GM06990 (cell line): ENCODE data around the gene SLC43A3.

Source experiments
- DNase-seq: peaks from one replicate; pipeline ENCODE4 v3.0.0-alpha.2; 2011; ENCODE audit not compliant: insufficient read length; ENCODE audit errors: extremely low read depth
- H3K27me3 ChIP-seq: replicated peaks from 2 replicates; pipeline ENCODE4 v1.6.0; 2011; ENCODE audit warnings: low read length; ENCODE audit not compliant: control insufficient read depth, insufficient read depth
- H3K36me3 ChIP-seq: 2 replicates; pipeline ENCODE4 v1.5.1; 2011; ENCODE audit warnings: low read length; ENCODE audit not compliant: control insufficient read depth, insufficient read depth
- H3K4me3 ChIP-seq: replicated peaks from 2 replicates; pipeline ENCODE4 v1.5.1; 2011; ENCODE audit warnings: low read depth, mild to moderate bottlenecking, control low read depth, low read length
- TF ChIP-seq, protein P1 (sequence below): IDR thresholded peaks from 2 replicates; pipeline ENCODE4 v1.5.1; 2011; ENCODE audit warnings: low read length, control low read depth, mild to moderate bottlenecking, inconsistent platforms; ENCODE audit not compliant: insufficient read depth, poor library complexity, severe bottlenecking

Gene SLC43A3

DNA sequence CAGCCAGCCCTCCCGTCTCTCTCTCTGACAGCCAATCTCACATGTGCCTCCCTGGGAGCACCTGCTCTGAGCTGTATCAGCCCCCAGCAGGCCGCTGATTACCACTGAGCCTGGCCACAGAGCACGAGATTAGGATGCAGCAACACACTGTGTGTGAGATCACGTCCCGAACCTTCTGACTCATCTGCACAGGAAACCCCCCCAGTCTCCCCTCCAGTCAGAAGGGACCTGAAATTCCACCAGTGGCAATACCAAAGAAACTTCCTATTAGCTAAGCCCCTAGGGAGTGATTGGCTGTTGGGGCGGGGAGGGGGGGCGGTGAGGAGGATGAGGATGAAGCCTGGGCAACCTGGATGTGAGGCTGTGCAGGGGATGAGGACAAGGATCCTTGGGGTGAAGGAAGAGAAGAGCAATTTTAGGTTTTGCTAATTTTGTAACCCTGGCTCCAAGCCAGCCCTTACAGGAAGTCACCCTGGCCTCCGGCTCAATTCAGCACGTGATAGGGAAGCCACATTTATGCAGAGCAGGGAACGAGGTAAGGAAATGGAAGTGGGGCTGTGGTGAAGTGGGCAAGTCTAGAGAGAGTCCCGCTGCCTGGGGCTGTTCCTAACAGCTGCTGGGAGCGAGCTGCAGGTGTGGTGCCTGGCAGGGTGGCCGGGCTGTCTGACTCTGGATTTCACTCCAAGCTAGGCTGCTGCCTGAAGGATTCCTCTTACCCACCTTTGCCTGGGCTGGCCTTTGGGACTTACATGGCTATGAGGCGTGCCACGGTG is 1.9 kb downstream of the SLC43A3 start:
- peaks cover 24% of the 10 kb centered on the region for H3K36me3 ChIP-seq
- H3K4me3 ChIP-seq = peak overlapping the region; percentile 86
- TF ChIP-seq, protein P1, sequence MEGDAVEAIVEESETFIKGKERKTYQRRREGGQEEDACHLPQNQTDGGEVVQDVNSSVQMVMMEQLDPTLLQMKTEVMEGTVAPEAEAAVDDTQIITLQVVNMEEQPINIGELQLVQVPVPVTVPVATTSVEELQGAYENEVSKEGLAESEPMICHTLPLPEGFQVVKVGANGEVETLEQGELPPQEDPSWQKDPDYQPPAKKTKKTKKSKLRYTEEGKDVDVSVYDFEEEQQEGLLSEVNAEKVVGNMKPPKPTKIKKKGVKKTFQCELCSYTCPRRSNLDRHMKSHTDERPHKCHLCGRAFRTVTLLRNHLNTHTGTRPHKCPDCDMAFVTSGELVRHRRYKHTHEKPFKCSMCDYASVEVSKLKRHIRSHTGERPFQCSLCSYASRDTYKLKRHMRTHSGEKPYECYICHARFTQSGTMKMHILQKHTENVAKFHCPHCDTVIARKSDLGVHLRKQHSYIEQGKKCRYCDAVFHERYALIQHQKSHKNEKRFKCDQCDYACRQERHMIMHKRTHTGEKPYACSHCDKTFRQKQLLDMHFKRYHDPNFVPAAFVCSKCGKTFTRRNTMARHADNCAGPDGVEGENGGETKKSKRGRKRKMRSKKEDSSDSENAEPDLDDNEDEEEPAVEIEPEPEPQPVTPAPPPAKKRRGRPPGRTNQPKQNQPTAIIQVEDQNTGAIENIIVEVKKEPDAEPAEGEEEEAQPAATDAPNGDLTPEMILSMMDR = no peak
- DNase-seq = peak; percentile 86
- no peaks in the 10 kb centered on the region for H3K27me3 ChIP-seq

DNA sequence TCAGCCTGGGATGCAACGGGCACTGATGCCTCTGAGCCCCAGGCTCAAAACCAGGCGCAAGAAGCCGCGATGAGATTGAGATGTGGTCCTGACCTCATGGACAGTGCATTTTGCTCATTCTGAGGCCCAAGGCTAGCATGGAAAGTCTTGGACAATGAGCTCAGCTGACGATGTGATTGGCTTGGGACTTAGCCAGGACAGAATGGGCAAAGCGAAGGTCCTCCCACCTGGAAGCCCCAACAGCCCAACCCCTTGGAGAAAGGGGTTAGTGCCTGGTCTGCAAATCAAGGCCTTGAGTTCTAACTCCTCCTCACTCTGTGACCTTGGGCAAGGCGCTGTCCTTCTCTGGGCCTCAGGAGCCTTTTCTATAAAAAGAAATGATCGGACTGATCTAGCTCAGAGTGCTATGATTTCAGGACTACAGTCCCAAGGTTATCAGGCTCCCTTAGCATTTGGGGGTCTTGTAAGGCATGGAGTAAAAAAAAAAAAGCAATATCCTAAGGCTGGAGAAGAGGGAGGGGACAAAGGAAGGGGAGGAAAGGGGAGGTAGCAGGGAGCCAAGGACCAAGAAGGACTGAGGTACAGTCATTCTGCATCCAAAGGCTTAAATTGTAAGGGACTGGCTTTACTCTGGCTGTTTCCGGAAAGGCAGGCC is 2.7 kb downstream of the SLC43A3 start:
- Histone ChIP-seq H3K27me3 (no peaks in the 10 kb centered on the region), H3K36me3 (peaks cover 30% of the 10 kb centered on the region), H3K4me3 (peak overlapping the region; percentile 86)
- DNase-seq = no peak
- TF ChIP-seq, protein P1 = no peak

DNA sequence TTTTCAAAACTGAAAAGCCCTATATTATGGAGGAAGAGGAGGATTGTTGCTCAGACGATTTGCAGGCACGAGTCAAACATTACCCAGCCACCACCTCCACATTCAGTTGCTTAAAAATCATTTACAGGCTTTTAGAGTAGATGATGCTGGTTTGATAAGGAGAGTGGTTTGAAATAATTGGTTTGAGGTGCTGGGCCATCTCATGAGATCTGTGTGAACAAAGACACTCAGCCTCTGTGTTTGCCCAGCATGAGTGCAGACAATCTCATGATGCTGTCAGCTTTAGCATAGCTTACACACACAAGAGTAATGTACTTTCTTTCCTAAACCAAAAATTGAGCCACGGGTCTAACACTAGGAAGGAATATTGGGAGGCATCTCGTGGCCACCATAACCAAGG is 4.3 kb downstream of the SLC43A3 start:
- no peaks in the 10 kb centered on the region for H3K27me3 ChIP-seq
- H3K36me3 ChIP-seq = peaks cover 36% of the 10 kb centered on the region
- TF ChIP-seq, protein P1 = no peak
- DNase-seq = no peak
- H3K4me3 ChIP-seq = no peak overlapping the region

DNA sequence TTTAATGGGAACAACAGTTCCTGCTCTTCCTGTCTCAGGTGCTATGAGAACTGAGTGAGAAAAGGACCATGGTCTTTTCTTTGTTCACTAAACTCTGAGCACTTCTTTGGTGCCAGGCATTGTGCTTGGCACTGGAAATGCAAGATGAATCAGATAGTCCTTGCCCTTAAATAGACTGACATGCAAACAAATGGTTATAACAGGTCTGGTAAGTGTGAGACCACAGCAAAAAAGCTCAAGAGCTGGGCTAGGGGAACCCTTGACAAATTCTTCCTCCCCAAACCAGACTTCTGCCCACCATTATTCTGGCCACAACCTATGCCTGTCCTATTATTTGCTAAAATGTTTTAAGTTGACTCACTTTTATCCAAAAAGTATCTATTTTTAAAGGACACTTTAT is 5.1 kb downstream of the SLC43A3 start:
- no peak overlapping the region for H3K4me3 ChIP-seq
- H3K27me3 ChIP-seq = no peaks in the 10 kb centered on the region
- DNase-seq = no peak
- TF ChIP-seq, protein P1 = no peak
- H3K36me3 ChIP-seq = peaks cover 44% of the 10 kb centered on the region

DNA sequence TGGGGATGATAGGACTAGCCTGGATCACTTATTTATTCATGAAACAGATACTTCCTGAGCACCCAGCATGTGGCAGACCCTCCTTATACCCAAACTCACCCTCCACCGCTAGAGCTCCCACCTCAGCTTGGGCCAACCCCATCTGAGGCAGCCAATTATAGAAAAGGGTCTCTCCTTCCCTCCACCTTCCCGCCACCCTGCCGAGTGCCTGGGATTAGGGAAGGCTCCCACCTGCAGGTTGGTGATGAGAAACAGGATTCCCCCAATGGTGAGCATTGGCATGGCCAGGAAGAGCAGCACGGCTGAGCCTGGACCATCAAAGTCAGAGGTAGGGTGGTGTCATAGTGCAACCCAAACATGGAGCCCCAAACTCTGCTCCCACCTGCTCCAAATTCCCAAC is 5.9 kb downstream of the SLC43A3 start:
- Histone ChIP-seq H3K36me3 (peaks cover 49% of the 10 kb centered on the region), H3K4me3 (no peak overlapping the region), H3K27me3 (no peaks in the 10 kb centered on the region)
- TF ChIP-seq, protein P1 = no peak
- no peak for DNase-seq
